Esophagus squamous epithelium (tissue), 5 donors: ENCODE measurements around the gene RUFY3. TPM values are rescaled to one million over a fixed set of nuclear protein-coding genes. Genes with fewer than 3 reads are reported as not detected.
"Not testable (repeated sequence)": the region's sequence is repeated elsewhere in the genome, so short reads cannot be mapped to it uniquely, and the experiment has no call there.

Experiments used
- DNase-seq: peaks from one replicate; lab custom pipeline; 2025; lab: John Stamatoyannopoulos, UW
- H3K27ac ChIP-seq, 4 donors: fragments of 200-600 bp; sonication (generic); one replicate each; pipeline ENCODE4 v1.5.1; 2016 to 2019; ENCODE audit warnings: mild to moderate bottlenecking in 1 of 4
- H3K27me3 ChIP-seq, 4 donors: fragments of 200-600 bp; sonication (generic); 1 replicate in 3 of 4; 2 replicates in 1 of 4; pipeline versions ENCODE4 v1.5.1 to v1.6.0; 2017 to 2021; ENCODE audit warnings: antibody characterized with exemption in 1 of 4
- H3K36me3 ChIP-seq, 3 donors: fragments of 200-600 bp; sonication (generic); one replicate each; pipeline ENCODE4 v1.5.1; 2016 to 2019
- H3K4me1 ChIP-seq, 3 donors: fragments of 200-600 bp; sonication (generic); one replicate each; pipeline ENCODE4 v1.5.1; 2017 to 2019
- H3K4me3 ChIP-seq, 4 donors: fragments of 200-600 bp; sonication (generic); 1 replicate in 3 of 4; 2 replicates in 1 of 4; pipeline ENCODE4 v1.5.1; 2016 to 2019; ENCODE audit warnings: mild to moderate bottlenecking in 2 of 4, moderate library complexity in 1 of 4
- H3K9me3 ChIP-seq, 3 donors: fragments of 200-600 bp; sonication (generic); one replicate each; pipeline ENCODE4 v1.5.1; 2016 to 2019
- POLR2A ChIP-seq, 4 donors: fragments of 450-650 bp; IDR thresholded peaks; one replicate each; pipeline ENCODE4 v1.6.1; 2017; ENCODE audit warnings: antibody characterized with exemption in 4 of 4, mild to moderate bottlenecking in 4 of 4, moderate library complexity in 3 of 4
- WGBS, 2 donors: methylation state at CpG; one replicate each; pipeline ENCODE4 v1.1.5; 2018; 5-methylcytosine and 5-hydroxymethylcytosine counted together
- intact Hi-C: fragments of 100-400 bp; cut with DNase I; formaldehyde crosslinking; loops from one replicate; pipeline ENCODE4 v1.15.0; 2022
- total RNA-seq, 4 donors: library from RNA; depleted of rRNA; stranded (reverse); fragments of >200 nt; gene quantifications; one replicate each; pipeline ENCODE4 v1.1.0, GENCODE V29; 2016
- TF ChIP-seq, protein P1 (sequence below), 6 experiments: fragments of 450-650 bp in 4 of 6; fragments of 200-600 bp in 2 of 6; sonication (generic) in 2 of 6; IDR thresholded peaks; one replicate each; pipeline ENCODE4 v1.5.1; 2016 to 2019; ENCODE audit warnings: antibody characterized with exemption in 6 of 6, mild to moderate bottlenecking in 4 of 6, moderate library complexity in 4 of 6
- donor health status: DM: yes; HTN: yes; CAD: no.

RUFY3 gene
- total RNA-seq, 4 donors from 2014 or later = 30.4 to 63.9 (median 42.4) TPM

DNA sequence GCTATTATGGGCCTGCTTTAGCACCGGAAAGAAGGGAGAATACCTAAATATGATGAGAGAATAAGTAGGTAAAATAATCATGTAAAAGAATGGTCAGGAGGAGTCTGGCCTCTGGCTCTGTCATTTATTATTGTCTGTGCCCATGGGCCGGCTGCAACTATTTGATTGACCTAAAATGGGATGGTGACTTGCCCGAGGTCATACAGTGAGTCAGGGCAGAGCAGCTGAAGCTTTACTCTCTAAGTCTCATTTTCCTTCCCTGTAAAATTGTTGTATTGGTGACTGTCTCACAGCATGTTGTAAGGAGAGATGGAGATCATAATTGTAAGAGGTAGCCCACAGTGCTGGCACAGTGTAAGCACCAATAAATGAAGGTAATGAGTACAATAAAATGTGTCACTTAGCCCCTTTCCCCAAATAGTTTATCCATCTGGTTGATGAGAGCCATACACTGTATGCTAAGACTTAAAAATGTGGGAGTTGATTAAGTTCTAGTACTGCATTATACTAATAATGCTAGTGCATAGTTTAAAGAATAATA lies 39.6 kb downstream of the RUFY3 start:
- no peak overlapping the region for H3K27ac ChIP-seq
- H3K27me3 ChIP-seq = no peaks in the 10 kb centered on the region
- peaks cover 0 to 17% (median 0%) of the 10 kb centered on the region in 3 donors for H3K4me1 ChIP-seq
- DNase-seq = no peak
- intact Hi-C loops = no loop called here
- H3K36me3 ChIP-seq = peaks cover under 1 to 43% (median 4%) of the 10 kb centered on the region in 3 donors
- no peaks in the 10 kb centered on the region for H3K9me3 ChIP-seq
- 79 to 80% methylated on average over 3 of the region's 3 CpGs for WGBS, 2 donors
- H3K4me3 ChIP-seq = no peak overlapping the region
- TF ChIP-seq, protein P1, sequence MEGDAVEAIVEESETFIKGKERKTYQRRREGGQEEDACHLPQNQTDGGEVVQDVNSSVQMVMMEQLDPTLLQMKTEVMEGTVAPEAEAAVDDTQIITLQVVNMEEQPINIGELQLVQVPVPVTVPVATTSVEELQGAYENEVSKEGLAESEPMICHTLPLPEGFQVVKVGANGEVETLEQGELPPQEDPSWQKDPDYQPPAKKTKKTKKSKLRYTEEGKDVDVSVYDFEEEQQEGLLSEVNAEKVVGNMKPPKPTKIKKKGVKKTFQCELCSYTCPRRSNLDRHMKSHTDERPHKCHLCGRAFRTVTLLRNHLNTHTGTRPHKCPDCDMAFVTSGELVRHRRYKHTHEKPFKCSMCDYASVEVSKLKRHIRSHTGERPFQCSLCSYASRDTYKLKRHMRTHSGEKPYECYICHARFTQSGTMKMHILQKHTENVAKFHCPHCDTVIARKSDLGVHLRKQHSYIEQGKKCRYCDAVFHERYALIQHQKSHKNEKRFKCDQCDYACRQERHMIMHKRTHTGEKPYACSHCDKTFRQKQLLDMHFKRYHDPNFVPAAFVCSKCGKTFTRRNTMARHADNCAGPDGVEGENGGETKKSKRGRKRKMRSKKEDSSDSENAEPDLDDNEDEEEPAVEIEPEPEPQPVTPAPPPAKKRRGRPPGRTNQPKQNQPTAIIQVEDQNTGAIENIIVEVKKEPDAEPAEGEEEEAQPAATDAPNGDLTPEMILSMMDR (IDR thresholded peaks at IDR 0.05) = no peak
- TF ChIP-seq POLR2A (IDR thresholded peaks at IDR 0.05) = no peak

DNA sequence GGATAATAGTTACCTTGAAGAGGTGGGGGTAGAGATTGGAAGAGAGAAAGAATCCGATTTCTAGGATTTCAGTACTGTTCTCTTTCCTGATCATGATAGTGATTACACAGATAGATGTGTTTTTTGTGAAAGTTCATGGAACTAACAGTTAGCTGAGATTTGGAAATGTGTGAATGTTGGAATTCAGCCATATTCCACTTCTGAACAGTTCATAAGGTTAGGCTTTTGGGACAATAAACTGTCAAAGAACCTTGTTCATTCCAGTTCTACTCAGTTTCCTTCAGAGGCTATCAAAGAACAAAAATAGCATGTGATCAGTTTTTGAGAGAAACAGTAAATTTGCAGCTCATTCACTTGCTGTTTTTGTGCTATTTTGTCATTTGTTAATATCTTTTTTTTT lies 43.6 kb downstream of the RUFY3 start:
- Histone ChIP-seq H3K4me3 (no peak overlapping the region), H3K9me3 (no peaks in the 10 kb centered on the region), H3K27me3 (no peaks in the 10 kb centered on the region), H3K27ac (no peak overlapping the region), H3K4me1 (peaks cover 0 to 2% (median 0%) of the 10 kb centered on the region in 3 donors), H3K36me3 (peaks cover 9 to 82% (median 11%) of the 10 kb centered on the region in 3 donors)
- intact Hi-C loops = no loop called here
- TF ChIP-seq, protein P1 (IDR thresholded peaks at IDR 0.05) = no peak
- no peak for TF ChIP-seq POLR2A (IDR thresholded peaks at IDR 0.05)
- DNase-seq = no peak
- 72 to 90% methylated on average over 1 of the region's 1 CpG for WGBS, 2 donors

DNA sequence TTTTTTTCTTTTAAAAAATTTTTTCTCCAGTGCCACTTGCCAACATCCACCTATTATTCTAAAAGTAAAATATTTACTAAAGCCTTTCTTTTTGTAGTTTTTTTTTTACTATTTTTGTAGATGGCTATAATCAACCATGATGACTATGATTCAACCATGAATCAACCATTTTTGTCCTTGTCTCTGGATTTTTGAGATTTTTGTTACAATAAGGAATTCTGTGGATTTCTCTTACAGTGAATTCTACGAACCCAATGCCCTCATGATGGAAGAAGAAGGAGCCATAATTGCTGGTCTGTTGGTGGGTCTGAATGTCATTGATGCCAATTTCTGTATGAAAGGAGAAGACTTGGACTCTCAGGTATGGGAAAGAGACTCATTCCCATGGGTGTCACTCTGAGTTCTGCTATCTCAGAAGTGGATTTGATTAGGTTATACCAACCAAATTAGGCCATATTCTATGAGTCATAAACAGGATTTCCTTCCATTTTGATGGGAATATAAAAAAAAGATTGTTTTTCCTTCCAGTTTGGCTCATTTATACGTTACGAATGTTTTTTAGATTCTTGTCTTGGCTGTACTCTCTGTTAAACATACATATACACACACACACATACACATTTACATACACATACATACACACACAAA lies 46.7 kb downstream of the RUFY3 start:
- H3K36me3 ChIP-seq = peaks cover 9 to 99% (median 11%) of the 10 kb centered on the region in 3 donors
- no peak for DNase-seq
- no peaks in the 10 kb centered on the region for H3K9me3 ChIP-seq
- no peak overlapping the region for H3K27ac ChIP-seq
- H3K27me3 ChIP-seq = no peaks in the 10 kb centered on the region
- intact Hi-C loops = no loop called here
- no peaks in the 10 kb centered on the region for H3K4me1 ChIP-seq
- TF ChIP-seq POLR2A (IDR thresholded peaks at IDR 0.05) = no peak
- TF ChIP-seq, protein P1 (IDR thresholded peaks at IDR 0.05) = no peak
- 89 to 92% methylated on average over 3 of the region's 3 CpGs for WGBS, 2 donors
- no peak overlapping the region for H3K4me3 ChIP-seq

DNA sequence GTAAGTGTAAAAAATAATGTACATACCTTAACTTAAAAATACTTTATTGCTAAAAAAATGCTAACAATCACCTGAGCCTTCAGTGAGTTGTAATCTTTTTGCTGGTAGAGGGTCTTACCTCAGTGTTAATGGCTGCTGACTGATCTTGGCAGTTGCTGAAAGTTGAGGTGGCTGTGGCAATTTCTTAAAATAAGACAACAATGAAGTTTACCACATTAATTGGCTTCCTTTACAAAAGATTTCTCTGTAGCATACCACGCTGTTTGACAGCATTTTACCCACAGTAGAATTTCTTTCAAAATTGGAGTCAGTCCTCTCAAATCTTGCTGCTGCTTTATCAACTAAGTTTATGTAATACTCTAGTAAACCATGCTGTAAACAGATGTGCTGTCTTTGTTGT lies 47.6 kb downstream of the RUFY3 start:
- H3K4me3 ChIP-seq, intact Hi-C loops, DNase-seq, H3K4me1 ChIP-seq, H3K27me3 ChIP-seq, H3K9me3 ChIP-seq, H3K27ac ChIP-seq: not testable (repeated sequence)
- H3K36me3 ChIP-seq = peaks cover 7 to 98% (median 9%) of the 10 kb centered on the region in 3 donors
- 92 to 96% methylated on average over 1 of the region's 1 CpG for WGBS, 2 donors

DNA sequence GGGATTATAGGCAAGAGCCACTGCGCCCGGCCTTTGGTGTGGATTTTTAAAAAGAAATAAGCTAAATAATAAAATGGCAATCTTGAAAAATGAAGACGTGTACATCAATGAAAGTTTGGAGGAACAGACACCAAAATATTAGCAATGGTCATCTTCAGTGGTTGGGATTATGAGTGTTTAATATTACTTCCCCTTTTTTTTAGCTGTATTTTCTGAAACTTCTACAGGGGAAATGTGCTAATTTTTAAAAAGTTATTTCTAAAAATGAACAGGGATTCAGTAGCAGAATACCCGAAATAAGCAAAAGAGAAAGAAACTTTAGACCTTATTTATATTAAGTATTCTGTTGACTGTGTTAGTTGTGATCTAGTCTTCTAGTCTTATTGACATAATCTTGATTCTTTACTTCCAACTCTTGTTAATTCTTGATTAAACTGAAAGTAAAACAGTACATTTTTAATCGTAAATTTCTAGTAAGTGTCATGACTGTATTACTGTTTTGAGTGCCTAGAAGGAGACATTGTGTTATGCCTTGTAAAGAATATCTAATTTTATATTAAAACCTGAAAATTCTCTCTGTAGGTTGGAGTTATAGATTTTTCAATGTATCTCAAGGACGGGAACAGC lies 51.3 kb downstream of the RUFY3 start:
- TF ChIP-seq, protein P1 (IDR thresholded peaks at IDR 0.05) = no peak
- TF ChIP-seq POLR2A (IDR thresholded peaks at IDR 0.05) = no peak
- intact Hi-C loops = no loop called here
- Histone ChIP-seq H3K9me3 (no peaks in the 10 kb centered on the region), H3K4me3 (no peak overlapping the region), H3K4me1 (no peaks in the 10 kb centered on the region), H3K27ac (no peak overlapping the region), H3K27me3 (no peaks in the 10 kb centered on the region), H3K36me3 (peaks cover 4 to 96% (median 7%) of the 10 kb centered on the region in 3 donors)
- no peak for DNase-seq
- WGBS, 2 donors = 83 to 84% methylated on average over 6 of the region's 6 CpGs
